Omental fat pad (tissue), 4 donors: ENCODE data around the gene PRKAG1. TPM values are rescaled to one million over a fixed set of nuclear protein-coding genes. Genes with fewer than 3 reads are reported as not detected.

Source experiments
- ATAC-seq: fragments of 150-250 bp; one replicate; pipeline ENCODE4 v1.9.1; 2016; ENCODE audit warnings: mild to moderate bottlenecking, moderate library complexity; ENCODE audit not compliant: low FRiP score
- DNase-seq: peaks from one replicate; pipeline ENCODE4 v3.0.0-alpha.2; 2019; ENCODE audit warnings: low spot score
- total RNA-seq, 4 donors: library from RNA; depleted of rRNA; stranded (reverse); fragments of >200 nt; gene quantifications; one replicate each; pipeline ENCODE4 v1.1.0, GENCODE V29; 2016
- TF ChIP-seq, protein P1 (sequence below), 3 donors: fragments of 450-650 bp; IDR thresholded peaks; one replicate each; pipeline ENCODE4 v1.5.1; 2016 to 2017; ENCODE audit warnings: antibody characterized with exemption in 3 of 3, mild to moderate bottlenecking in 3 of 3, moderate library complexity in 2 of 3

PRKAG1 gene
- total RNA-seq, 4 donors from 2014 or later: 40.0 to 64.2 (median 54.4) TPM

DNA sequence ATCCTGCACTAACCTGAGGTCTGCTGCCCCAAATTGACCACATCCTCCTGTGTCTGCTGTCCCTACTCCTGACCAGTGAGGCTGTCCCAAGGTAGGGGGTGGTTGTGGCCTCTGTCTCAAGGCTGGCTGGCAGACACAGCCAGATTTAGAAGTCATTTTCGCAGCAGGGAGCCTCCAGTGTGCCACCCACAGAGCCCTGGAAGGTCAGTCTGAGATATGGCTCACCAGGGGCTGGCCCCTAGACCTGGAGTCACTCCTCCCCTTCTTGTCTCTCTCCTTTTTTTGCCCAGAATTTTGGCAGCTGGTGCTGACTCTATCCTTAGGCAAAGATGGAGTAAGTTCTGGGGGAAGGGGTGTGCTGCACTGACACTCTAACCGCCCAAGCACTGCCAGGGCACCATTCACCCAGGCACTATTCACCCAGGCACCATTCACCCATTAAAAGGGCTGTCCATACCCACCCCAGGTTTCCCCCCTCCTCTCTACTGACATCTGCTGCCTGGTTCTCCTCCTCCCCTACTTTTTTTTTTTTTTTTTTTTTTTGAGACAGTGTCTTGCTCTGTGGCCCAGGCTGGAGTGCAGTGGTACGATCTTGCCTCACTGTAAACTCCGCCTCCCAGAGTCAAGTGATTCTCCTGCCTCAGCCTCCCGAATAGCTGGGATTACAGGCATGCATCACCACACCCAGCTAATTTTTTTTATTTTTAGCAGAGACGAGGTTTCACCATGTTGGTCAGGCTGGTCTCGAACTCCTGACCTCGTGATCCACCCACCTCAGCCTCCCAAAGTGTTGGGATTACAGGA, 27.1 kb downstream of the PRKAG1 start:
- TF ChIP-seq, protein P1, sequence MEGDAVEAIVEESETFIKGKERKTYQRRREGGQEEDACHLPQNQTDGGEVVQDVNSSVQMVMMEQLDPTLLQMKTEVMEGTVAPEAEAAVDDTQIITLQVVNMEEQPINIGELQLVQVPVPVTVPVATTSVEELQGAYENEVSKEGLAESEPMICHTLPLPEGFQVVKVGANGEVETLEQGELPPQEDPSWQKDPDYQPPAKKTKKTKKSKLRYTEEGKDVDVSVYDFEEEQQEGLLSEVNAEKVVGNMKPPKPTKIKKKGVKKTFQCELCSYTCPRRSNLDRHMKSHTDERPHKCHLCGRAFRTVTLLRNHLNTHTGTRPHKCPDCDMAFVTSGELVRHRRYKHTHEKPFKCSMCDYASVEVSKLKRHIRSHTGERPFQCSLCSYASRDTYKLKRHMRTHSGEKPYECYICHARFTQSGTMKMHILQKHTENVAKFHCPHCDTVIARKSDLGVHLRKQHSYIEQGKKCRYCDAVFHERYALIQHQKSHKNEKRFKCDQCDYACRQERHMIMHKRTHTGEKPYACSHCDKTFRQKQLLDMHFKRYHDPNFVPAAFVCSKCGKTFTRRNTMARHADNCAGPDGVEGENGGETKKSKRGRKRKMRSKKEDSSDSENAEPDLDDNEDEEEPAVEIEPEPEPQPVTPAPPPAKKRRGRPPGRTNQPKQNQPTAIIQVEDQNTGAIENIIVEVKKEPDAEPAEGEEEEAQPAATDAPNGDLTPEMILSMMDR (IDR thresholded peaks at IDR 0.05): no peak
- DNase-seq (no peak), ATAC-seq (no peak)

DNA sequence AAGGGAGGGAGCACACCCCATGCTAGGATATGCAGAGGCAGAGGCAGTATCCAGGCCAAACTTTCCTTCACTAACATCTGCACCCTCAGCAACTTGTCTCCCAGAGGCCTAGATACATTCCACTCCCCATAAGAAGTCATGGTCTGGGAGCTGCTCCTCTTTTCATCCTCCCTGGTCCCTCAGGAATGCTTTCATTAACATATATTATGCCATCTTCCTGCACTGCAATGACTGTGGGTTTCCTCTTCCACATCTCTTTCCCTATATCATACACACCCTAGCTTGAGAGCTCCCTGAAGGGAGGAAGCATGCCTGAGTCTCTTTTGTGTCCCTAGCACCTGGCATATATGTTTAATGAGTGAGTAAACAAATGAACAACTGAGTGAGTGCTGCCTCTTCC, 28.0 kb downstream of the PRKAG1 start:
- TF ChIP-seq, protein P1 (IDR thresholded peaks at IDR 0.05): no peak
- ATAC-seq (no peak), DNase-seq (no peak)

DNA sequence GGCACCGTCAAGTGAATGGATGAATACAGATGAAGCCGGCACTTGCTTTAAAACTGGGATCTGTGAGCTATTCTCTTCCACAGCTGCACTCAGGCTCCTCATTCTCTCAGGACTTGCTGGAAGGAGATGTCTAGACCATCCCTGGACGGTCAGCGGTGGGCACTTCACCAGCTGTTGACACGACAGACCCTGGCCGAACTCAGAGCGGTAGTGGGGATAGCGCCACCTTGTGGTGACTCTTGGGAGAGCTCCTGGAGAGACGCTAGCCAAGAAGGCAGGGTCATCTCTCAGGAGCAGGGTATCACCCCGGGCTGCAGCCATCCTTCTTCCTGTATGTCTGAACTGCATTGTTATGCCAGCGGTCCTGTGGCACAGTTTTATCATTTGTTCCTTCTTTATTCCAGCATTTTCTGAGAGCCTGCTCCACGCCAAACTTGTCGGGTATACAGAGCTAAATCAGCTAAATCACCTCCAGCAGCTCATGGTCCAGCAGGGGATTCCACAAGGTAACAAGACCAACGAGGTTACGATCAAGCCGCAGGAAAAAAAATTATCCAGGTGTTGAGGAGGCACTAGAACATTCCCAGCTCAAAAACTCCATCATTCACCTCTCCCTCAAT, 30.4 kb downstream of the PRKAG1 start:
- TF ChIP-seq, protein P1 (IDR thresholded peaks at IDR 0.05): peak in 1 of 3 donors; percentile 84
- ATAC-seq (peak; percentile 80), DNase-seq (peak; percentile 90)

DNA sequence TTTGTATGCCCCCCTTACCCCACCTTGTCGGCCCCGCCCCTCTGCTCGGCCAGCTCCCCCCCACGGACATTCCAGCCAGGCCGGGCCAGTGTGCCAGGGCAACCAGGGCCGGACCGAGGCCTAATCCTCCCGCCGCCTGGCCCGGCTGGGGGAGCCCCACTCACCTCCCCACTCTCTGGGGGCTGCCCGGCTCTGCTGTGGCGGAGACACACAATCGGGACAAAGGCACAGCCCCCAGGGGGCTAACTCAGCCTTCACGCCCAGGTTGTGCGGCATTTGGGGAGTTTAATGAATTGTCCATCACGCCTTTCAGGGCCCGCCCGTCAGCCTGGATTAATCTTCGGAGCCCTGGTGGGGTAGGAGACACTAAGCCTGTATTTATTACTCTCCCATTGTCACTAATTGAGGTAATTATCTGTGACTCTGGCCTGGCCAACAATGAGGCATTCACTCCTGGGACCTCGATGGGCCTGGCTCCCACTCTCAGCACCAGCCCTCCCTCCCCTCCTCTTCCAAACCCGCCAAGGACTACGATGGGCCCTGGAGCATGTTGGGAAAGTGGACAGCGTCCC, 31.8 kb downstream of the PRKAG1 start:
- ATAC-seq (no peak), DNase-seq (no peak)
- TF ChIP-seq, protein P1 (IDR thresholded peaks at IDR 0.05): no peak

DNA sequence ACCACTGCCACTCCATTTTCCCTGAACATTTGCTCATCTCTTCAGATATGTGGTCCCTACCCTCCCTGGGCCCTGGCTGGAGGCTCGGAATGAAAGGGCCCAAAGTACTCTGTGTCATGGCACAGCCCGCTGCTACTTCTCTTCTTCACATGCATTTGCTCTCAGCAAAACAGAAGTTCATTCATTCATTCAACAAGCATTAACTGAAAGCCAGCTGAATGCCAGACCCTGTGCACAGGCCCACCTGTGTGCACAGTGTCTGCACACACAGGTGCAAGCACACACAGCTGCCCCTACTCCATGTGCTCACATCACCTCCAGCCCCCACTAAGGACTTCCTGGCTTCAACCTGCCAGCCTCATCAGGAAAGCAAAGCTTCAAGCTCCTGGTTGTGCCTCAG, 32.7 kb downstream of the PRKAG1 start:
- TF ChIP-seq, protein P1 (IDR thresholded peaks at IDR 0.05): no peak
- no peak for ATAC-seq

DNA sequence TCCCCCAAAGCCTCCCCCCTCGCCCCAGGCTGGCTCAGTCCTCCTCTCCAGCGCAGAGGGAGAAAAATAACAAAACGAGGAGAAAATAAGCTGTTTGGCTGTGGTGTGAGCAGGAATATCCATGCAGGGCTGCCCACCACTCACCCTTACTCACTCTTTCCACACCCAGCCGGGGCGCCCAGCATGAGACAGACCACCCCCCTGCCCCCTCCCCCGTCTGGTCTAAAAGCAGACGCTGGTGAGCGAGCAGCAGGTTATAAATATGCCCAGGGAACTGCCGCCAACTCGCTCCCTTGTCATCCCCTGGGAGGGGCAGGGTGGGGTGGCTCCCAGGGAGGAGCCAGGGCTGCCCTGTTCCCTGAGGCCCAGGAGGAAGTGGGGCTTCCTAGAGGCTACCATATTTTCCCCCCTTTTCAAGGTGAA, 33.1 kb downstream of the PRKAG1 start:
- TF ChIP-seq, protein P1 (IDR thresholded peaks at IDR 0.05): no peak
- ATAC-seq: no peak
- no peak for DNase-seq

More for the DNA sequence above, 32.7 kb downstream of the PRKAG1 start:
- no peak for DNase-seq
